Stomach (tissue), 4 donors: ENCODE data around the gene ZNF200.

Experiments
- CTCF ChIP-seq, 7 experiments: fragments of 450-650 bp in 4 of 7; fragments of 200-600 bp in 3 of 7; sonication (generic) in 3 of 7; IDR thresholded peaks; one replicate each; pipeline ENCODE4 v1.5.1; 2016 to 2019; ENCODE audit warnings: antibody characterized with exemption in 7 of 7, control low read depth in 2 of 7, mild to moderate bottlenecking in 1 of 7
- POLR2A ChIP-seq, 4 donors: fragments of 450-650 bp; IDR thresholded peaks; one replicate each; pipeline ENCODE4 v1.6.1; 2016; ENCODE audit warnings: antibody characterized with exemption in 4 of 4, control low read depth in 2 of 4, mild to moderate bottlenecking in 1 of 4, moderate library complexity in 1 of 4

GRCh38 chr16:3281222-3281820 lies 46.4 kb upstream of the ZNF200 start:
- TF ChIP-seq CTCF (IDR thresholded peaks at IDR 0.05) (no peak), POLR2A (IDR thresholded peaks at IDR 0.05) (no peak)
